Measurements from ENCODE around the gene ARID5B.

DNA sequence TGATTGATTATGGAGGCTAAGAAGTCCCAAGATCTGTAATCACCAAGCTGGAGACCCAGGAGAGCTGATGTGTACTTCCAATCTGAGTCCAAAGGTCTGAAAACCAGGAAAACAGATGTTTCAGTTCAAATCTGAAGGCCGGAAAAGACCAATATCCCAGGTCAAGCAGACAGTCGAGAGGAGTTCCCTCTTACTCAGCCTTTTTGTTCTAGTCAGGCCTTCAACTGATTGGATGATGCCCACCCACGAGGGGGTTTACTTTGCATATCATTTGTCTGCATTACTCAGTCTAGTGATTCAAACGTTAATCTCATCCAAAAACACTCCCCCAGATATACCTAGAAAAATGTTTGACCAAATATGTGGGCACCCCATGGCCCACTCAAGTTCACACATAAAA is 7.4 kb upstream of the ARID5B start:
- TF ChIP-seq TAF1 (IDR thresholded peaks at IDR 0.05; ENCODE audit: low read depth, low read length) (no peak), POLR2A (IDR thresholded peaks at IDR 0.05; ENCODE audit: low read depth, low read length) (no peak), POLR2AphosphoS5 (IDR thresholded peaks at IDR 0.05; ENCODE audit: low read depth, low read length) (no peak), PAX5 (IDR thresholded peaks at IDR 0.05; ENCODE audit: insufficient read depth, low read length, severe bottlenecking) (no peak), SPI1 (IDR thresholded peaks at IDR 0.05; ENCODE audit: low read depth, low read length) (no peak), POU2F2 (IDR thresholded peaks at IDR 0.05; ENCODE audit: low read depth, low read length) (no peak)

Data from GM12891 (cell line).